Astrocyte (in vitro differentiated cells and primary cell): ENCODE data around the gene TIPARP.

ENCODE experiments used
- CTCF ChIP-seq: IDR thresholded peaks from 2 replicates; pipeline ENCODE4 v1.5.1; 2011; ENCODE audit warnings: low read depth, mild to moderate bottlenecking, inconsistent platforms, low read length, moderate library complexity; ENCODE audit not compliant: insufficient read depth
- EZH2 ChIP-seq: IDR thresholded peaks from 2 replicates; pipeline ENCODE4 v1.6.1; 2012; ENCODE audit warnings: mild to moderate bottlenecking, low read length, inconsistent platforms; ENCODE audit not compliant: insufficient read depth

- TF ChIP-seq CTCF (no peak), EZH2 (no peak)
Measured at GRCh38 chr3:156639414-156640023, 34.9 kb upstream of the TIPARP start.
